Measurements from ENCODE around the gene LPAR1.

GRCh38 chr9:110872920-110873319 lies 165.3 kb downstream of the LPAR1 start:
- TF ChIP-seq EZH2 (IDR thresholded peaks at IDR 0.05; ENCODE audit: borderline replicate concordance, insufficient read depth, low read depth, low read length, poor library complexity, severe bottlenecking) = no peak
- TF ChIP-seq, protein P1, sequence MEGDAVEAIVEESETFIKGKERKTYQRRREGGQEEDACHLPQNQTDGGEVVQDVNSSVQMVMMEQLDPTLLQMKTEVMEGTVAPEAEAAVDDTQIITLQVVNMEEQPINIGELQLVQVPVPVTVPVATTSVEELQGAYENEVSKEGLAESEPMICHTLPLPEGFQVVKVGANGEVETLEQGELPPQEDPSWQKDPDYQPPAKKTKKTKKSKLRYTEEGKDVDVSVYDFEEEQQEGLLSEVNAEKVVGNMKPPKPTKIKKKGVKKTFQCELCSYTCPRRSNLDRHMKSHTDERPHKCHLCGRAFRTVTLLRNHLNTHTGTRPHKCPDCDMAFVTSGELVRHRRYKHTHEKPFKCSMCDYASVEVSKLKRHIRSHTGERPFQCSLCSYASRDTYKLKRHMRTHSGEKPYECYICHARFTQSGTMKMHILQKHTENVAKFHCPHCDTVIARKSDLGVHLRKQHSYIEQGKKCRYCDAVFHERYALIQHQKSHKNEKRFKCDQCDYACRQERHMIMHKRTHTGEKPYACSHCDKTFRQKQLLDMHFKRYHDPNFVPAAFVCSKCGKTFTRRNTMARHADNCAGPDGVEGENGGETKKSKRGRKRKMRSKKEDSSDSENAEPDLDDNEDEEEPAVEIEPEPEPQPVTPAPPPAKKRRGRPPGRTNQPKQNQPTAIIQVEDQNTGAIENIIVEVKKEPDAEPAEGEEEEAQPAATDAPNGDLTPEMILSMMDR (IDR thresholded peaks at IDR 0.05) = no peak

All from B cell (primary cell).